Adipose tissue (tissue), 3 donors: ENCODE measurements around the gene PIK3R5. TPM values are rescaled to one million over a fixed set of nuclear protein-coding genes. Genes with fewer than 3 reads are reported as not detected.
A peak's percentile ranks its signal among the peaks of the same experiment; 100 is the strongest.

Experiments used
- H3K27ac ChIP-seq: one replicate; pipeline ENCODE4 v1.5.1; 2013; ENCODE audit warnings: low read depth, low read length
- WGBS, 3 donors: extraction: QIAGEN DNeasy Blood & Tissue Kit; methylation state at CpG; one replicate each; pipeline ENCODE4 v1.1.7; 2013; 5-methylcytosine and 5-hydroxymethylcytosine counted together
- polyA plus RNA-seq, 3 donors: library from polyadenylated mRNA; stranded (reverse); fragments of 200-250 nt; gene quantifications; one replicate each; pipeline ENCODE4 v1.2.3, GENCODE V29; 2013
- donor health status: healthy with polysubstance abuse.
- donor health status: Bipolar disorder and iron deficiency.
- donor health status: healthy.

PIK3R5 gene, protein sequence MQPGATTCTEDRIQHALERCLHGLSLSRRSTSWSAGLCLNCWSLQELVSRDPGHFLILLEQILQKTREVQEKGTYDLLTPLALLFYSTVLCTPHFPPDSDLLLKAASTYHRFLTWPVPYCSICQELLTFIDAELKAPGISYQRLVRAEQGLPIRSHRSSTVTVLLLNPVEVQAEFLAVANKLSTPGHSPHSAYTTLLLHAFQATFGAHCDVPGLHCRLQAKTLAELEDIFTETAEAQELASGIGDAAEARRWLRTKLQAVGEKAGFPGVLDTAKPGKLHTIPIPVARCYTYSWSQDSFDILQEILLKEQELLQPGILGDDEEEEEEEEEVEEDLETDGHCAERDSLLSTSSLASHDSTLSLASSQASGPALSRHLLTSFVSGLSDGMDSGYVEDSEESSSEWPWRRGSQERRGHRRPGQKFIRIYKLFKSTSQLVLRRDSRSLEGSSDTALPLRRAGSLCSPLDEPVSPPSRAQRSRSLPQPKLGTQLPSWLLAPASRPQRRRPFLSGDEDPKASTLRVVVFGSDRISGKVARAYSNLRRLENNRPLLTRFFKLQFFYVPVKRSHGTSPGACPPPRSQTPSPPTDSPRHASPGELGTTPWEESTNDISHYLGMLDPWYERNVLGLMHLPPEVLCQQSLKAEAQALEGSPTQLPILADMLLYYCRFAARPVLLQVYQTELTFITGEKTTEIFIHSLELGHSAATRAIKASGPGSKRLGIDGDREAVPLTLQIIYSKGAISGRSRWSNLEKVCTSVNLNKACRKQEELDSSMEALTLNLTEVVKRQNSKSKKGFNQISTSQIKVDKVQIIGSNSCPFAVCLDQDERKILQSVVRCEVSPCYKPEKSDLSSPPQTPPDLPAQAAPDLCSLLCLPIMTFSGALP
- polyA plus RNA-seq = 1 to 10 TPM; 1.2 to 6.9 (median 3.9) TPM

GRCh38 chr17:8965394-8966168 is at the start of gene PIK3R5:
Gene PIK3R5, minus strand, starts transcription at chr17:8965707. Its CDS starts 54,213 bp downstream, at chr17:8911494.
- WGBS, 3 donors = 3% methylated on average over 61 to 72 of the region's 72 CpGs
- peak within 1 kb of the TSS; percentile 29 for H3K27ac ChIP-seq

DNA sequence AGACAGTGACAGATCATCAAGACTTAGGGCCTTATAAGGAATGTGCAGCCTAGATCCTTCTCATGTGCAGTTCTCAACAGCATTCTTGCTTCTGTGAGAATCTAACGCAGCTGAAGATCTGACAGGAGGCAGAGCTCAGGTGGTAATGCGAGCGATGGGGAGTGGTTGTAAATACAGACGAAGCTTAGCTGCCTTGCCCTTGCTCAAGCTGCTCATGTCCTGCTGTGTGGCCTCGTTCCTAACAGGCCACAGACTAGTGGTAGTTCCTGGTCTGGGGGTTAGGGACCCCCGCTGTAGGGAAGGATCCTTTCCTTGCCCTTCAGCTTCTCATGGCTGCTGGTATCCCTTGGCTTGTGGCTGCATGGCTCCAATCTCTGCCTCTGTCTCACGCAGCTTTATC is 45.5 kb upstream of the PIK3R5 start:
- 86 to 90% (median 89%) methylated on average over 7 of the region's 7 CpGs for WGBS, 3 donors
- no peak overlapping the region for H3K27ac ChIP-seq

DNA sequence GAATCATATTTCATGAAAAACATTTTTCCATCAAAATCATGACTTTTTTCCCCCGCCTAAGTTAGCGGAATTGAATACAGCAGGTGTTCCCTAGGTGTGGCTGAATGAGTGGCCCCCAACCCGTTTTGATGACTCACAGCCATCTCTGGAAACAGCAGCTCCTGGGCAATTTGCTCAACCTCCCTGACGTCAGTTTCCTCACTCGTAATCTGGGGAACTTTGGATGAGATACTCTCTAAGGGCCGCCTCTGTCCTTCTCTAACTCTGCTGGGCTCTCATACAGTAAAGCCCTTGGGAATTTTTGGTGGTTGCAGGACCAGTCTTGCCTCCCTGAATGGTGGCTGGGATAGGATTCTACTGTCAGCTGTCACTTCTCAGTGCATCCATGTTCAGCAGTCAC is 44.2 kb upstream of the PIK3R5 start:
- H3K27ac ChIP-seq = no peak overlapping the region
- 46 to 62% (median 50%) methylated on average over 6 of the region's 6 CpGs for WGBS, 3 donors

GRCh38 chr17:9009096-9009495 is 43.6 kb upstream of the PIK3R5 start:
- 82 to 88% (median 86%) methylated on average over 4 of the region's 4 CpGs for WGBS, 3 donors

DNA sequence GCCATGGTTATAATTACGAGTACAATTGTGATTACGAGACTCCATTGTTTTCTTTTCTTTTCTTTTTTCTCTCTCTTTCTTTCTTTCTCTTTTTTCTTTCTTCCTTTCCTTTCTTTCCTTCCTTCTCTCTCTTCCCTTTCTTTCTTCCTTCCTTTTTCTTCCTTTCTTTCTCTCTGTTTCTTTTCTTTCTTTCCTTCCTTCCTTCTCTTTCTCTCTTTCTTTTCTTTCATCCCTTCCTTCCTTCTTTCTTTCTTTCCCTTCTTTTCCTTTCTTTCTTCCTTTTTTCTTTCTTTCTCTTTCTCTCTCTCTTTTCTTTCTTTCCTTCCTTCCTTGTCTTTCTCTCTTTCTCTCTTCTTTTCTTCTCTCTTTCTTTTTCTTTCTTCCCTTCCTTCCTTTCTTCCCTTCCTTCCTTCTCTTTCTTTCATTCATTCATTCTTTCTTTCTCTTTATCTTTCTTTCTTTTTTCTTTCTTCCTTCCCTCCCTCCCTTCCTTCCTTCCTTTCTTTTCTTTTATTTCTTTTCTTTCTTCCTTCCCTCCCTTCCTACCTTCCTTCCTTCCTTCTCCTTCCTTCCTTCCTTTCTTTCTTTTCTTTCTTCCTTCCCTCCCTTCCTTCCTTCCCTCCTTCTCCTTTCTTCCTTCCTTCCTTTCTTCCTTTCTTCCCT is 41.7 kb upstream of the PIK3R5 start:
- WGBS, 3 donors = 93 to 96% (median 94%) methylated on average over 2 of the region's 2 CpGs
- no peak overlapping the region for H3K27ac ChIP-seq

More at GRCh38 chr17:9009096-9009495, 43.6 kb upstream of the PIK3R5 start:
- H3K27ac ChIP-seq = no peak overlapping the region

DNA sequence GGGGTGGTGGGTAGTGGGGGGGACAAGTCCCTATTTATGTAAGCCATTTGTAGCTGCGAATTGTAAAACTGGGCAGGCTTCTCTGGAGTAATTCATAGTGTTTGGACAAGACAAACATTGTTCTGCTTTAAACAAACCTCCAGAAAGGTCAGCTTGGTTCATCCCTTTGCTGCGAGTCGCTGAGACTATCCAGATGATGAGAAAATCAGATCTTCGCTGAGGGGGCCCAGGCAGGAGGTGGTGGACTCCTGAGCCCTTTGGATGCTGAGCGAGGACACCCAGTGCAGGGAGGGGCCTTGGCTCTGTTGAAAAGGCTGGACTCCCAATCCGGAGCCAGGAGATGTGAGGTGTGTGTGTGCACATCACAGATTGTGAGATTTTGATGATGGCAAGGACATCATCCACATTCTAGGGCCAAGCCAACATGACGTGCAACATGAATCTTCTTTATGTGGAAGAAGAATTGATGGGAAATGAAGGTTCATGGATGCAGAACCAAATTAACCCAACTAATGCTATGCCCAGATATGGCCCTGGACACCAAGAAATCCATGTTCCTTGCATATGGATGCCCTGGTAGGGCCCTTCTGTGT is 40.8 kb upstream of the PIK3R5 start:
- H3K27ac ChIP-seq = no peak overlapping the region
- 72 to 81% (median 79%) methylated on average over 7 of the region's 7 CpGs for WGBS, 3 donors

- no peak overlapping the region for H3K27ac ChIP-seq
Measured at GRCh38 chr17:9004961-9005285, 39.4 kb upstream of the PIK3R5 start.

DNA sequence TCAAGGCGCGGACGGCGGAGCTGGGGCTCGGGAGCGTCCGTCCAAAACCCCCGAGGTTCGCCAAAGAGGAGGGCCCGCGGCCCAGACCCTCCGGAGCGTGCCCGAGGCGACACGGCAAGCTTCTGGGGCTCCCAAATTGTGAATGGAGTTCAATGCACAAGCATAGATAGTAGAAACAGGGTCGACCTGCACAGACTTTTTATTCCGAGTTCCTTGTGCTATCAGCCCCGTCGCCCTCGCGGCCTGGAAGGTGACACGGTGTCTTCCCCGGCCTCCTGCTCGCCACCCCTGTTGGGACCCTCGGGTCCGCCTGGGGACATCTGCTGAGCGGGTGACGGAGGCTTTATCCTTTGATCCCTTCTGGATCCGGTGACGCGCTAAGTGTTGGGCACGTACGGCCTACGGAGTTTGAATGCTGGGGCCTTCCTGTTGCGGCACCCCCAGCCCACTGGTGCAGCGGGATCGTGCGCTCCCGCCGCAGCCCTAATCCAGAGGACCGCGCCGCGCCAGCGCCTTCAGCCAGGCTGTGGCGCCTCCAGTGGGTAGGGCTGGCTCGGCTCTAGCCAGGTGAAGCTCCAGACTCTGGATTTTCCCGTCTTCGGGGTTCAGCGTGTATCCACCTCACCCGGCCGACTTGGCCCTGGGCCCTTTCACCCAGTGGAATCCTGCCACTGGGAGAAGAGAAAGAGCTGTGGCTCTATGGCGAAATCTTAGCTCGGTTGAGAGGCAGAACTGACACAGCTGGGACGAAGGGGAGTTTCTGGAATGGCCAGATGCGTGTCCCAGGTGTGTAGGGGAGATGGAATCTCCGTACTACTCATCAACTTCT is 38.8 kb upstream of the PIK3R5 start:
- 15 to 29% (median 21%) methylated on average over 55 to 58 of the region's 58 CpGs for WGBS, 3 donors
- H3K27ac ChIP-seq = no peak overlapping the region

More at GRCh38 chr17:9004961-9005285, 39.4 kb upstream of the PIK3R5 start:
- WGBS, 3 donors = 62 to 77% (median 70%) methylated on average over 6 of the region's 6 CpGs

DNA sequence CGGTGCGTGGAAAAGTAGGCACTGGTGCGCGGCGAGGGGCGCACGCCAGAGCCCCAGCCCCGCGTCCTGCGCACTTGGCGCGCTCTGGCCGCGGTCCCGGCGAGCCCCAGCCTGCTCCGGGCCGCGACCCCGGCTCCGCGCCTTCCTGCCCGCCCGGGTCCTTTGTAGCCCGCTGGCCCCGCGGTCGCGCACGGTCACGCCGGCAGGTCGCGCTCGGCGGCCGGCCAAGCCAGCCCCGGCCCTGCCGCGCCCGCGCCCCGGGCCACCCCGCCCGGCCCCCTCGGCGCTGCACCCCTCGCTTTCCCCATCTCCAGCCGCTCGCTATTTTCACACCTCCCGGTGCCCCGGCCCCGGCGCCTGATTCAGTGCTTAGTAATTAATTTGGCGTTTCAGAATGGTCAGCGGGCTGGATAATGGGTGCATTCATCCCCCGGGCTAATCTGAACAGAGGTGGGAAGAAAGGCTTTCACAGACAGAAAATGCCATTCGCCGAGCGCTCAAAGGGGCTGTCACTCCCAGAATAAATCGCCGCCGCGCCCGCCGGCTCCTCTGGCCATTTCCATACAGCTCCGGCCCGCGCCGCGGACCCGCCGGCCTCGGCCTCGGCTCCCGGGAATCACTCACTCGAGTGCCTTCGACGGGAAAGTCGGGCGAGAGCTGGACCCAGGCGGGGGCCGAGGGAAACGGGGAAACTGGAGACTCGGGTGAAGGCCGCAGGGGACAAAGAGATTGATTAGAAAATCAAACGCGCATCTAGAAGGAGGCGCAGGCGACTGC is 38.0 kb upstream of the PIK3R5 start:
- 1 to 2% (median 2%) methylated on average over 63 to 90 of the region's 90 CpGs for WGBS, 3 donors
- H3K27ac ChIP-seq = no peak overlapping the region

DNA sequence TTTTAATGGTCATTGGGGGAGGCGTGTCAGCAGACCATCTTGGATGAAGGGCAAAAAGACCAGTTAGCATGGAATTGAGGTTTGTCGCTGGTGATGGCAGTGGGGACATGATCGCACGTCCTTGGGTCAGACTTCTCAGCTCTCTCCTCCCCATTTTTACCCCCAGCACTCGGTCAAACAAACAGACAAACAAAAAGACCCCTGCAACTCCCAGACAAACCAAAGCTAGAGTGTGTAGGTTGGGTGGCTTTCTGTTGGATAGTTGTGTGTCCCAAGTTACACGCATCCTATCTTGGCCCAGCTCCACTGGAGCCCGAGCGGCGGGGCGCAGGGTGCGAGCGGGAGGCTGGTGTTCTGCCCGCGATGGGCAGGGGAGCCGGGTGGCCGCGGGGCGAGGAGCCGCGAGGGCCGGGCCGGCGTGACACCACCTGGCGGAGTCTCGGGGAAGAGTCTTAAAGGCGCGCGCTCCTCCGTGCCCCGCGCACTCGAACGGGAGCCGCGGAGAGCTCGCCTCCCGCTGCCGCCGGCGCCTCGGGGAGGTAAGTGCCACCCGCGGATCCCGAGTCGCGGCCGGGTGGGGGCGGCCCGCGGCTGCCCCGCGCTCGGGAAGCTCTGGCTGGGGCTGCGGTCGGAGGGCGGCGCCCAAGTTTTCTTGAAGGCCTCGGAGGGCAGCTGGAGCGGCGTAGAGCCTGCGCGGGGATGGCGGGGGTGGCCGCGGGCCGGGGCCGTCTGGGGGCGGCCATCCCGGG is 37.3 kb upstream of the PIK3R5 start:
- no peak overlapping the region for H3K27ac ChIP-seq
- WGBS, 3 donors = 2 to 3% (median 2%) methylated on average over 40 to 69 of the region's 69 CpGs

DNA sequence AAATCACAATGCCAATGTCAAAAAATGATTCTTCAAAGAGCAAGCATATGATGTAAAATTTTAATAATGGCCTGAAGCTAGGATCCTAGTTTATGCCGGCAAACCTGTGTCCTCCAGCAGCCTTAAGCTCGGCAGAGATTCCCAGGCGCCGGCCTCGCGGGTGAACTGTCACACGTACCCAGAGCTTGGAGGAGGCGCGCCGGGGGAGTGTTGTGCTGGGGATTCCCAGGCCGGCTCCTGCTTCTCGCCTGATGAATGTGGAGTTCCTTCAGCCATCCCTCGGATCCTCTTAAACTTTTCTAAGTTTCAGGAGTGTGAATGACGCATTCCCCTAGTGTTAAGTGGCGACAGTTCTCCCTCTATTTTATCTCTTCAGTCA is 36.7 kb upstream of the PIK3R5 start:
- H3K27ac ChIP-seq = no peak overlapping the region
- WGBS, 3 donors = 14 to 25% (median 17%) methylated on average over 15 of the region's 15 CpGs

DNA sequence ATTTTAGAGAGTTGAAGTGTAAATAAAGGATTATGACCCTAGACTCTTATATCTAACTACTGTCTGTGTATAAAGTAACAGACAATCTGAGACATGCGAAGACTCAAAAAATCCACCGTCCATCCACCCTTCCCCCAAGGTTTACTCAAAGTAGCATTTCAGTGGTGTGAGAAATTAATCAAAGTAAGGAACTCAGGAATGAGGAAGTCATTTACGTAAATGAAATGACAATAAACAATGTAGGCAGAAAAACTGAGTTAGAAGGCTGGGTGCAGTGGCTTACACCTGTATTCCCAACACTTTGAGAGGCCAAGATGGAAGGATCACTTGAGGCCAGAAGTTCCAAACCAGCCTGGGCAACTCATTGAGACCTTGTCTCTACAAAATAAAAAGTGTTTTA is 36.1 kb upstream of the PIK3R5 start:
- 43 to 61% (median 55%) methylated on average over 3 of the region's 3 CpGs for WGBS, 3 donors
- H3K27ac ChIP-seq = no peak overlapping the region

DNA sequence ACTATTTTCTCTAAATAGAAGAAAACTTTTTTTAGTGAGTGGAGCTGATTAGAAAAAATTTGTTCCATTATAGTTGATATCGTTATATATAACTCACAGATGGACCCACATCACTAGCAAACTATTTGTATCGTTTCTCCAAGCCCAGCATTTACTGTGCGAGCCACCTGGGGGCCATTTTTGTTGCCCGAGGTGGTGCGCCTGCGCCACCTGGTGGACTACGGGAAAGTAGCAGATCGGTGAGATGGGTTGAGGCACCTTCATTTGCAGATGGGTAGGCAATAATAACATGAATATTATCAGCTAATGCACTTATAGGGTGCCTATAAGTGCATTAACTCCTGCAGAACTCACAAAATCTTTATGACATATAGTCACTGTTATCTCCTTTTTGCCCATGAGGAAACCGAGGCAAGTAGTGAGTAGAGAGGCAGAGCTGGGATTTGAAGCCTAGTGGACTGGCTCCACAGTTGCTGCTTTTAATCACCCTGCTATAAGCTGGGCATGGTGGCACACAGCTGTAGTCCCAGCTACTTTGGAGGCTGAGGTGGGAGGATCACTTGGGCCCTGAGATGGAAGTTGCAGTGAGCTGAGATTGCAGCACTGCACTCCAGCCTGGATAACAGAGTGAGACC is 32.6 kb upstream of the PIK3R5 start:
- no peak overlapping the region for H3K27ac ChIP-seq
- WGBS, 3 donors = 7 to 10% (median 9%) methylated on average over 9 of the region's 9 CpGs

DNA sequence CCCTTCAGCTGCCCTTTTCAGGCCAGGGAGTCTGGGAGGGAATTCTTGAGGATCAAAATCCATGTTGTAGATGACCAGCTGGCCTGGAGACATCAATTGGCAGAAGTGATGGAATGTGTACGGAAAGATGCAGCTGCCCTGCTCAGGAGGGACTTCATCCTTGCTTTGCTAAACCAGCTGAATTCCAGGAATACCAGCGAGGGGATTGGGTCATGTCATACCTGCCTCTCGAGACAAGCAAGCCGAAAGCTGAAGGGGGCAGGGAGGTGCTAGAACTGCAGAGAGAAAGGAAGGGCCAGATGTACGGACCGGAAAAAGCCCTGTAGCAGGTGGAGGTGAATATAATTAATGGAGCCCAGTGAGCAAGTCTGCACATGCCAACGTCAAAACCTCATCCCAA is 30.2 kb upstream of the PIK3R5 start:
- no peak overlapping the region for H3K27ac ChIP-seq
- WGBS, 3 donors = 49 to 79% (median 79%) methylated on average over 7 of the region's 7 CpGs

GRCh38 chr17:8994319-8994718 is 28.8 kb upstream of the PIK3R5 start:
- WGBS, 3 donors = 53 to 78% (median 72%) methylated on average over 7 of the region's 7 CpGs
- no peak overlapping the region for H3K27ac ChIP-seq
